Measurements from ENCODE around the gene KRTAP5-6. TPM values are rescaled to one million over a fixed set of nuclear protein-coding genes. Genes with fewer than 3 reads are reported as not detected.

Gene KRTAP5-6
- total RNA-seq, 1 experiment from 2014 or later: not detected

DNA sequence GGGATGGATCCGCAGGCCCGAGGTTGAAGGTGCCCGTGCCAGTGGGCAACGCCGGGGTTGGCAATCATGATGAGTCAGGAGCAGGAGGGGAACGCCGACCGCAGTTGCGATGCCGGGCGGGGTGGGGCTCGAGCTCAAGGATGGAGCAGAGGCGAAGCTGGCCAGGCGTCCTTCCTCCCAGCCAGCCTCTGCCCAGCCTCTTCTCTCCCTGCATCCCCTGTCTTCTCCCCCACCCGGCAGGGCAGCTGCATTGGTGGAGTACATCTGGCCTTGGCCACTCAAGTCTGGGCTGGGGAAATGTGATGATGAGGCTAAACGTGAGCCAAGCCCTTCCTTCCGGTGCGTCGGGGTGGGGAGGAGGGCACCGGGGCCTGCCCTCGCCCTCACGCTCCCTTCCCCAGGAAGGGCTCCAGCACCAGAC lies 49.5 kb downstream of the KRTAP5-6 start:
- no peak overlapping the region for H2AFZ ChIP-seq (ENCODE audit: low read depth, low read length, poor library complexity, severe bottlenecking)
- ChIA-PET CTCF (interaction anchor here (1.6 kb wide), 1 partner anchor 52 kb away, joined by 4 read pairs; no protein-coding TSS in a partner anchor), POLR2A (no interaction called here), RAD21 (ENCODE audit: low non-redundant PET in 1 of 2, low total read pairs in 2 of 2, uncharacterized antibody in 2 of 2, unreplicated experiment in 2 of 2) (no interaction called here)
- ATAC-seq (no peak), DNase-seq (ENCODE audit: low read depth, low spot score) (no peak)
- no peaks in the 10 kb centered on the region for H3K9me3 ChIP-seq (ENCODE audit: control insufficient read depth in 1 of 2, insufficient read depth in 1 of 2, low read depth in 1 of 2, low read length in 2 of 2)
- H4K20me1 ChIP-seq (ENCODE audit: insufficient read depth): no peaks in the 10 kb centered on the region
- no peaks in the 10 kb centered on the region for H3K9me2 ChIP-seq (ENCODE audit: insufficient read depth)
- no peak overlapping the region for H3K4me3 ChIP-seq (replicated peaks in 1 of 2; ENCODE audit: low read depth in 1 of 2, low read length in 2 of 2)
- H3K4me1 ChIP-seq (ENCODE audit: control insufficient read depth in 1 of 2, insufficient read depth in 2 of 2, low read length in 2 of 2): no peaks in the 10 kb centered on the region
- no peak overlapping the region for H3K27ac ChIP-seq (ENCODE audit: low read depth, low read length)
- TF ChIP-seq SRF (IDR thresholded peaks at IDR 0.05; ENCODE audit: low read depth) (no peak), CEBPB (IDR thresholded peaks at IDR 0.05; ENCODE audit: low read depth) (no peak), RAD21 (IDR thresholded peaks at IDR 0.05; ENCODE audit: low read depth) (no peak), YY1 (IDR thresholded peaks at IDR 0.05; ENCODE audit: extremely low read depth, insufficient replicate concordance, low read depth, low read length) (no peak), ZFX (IDR thresholded peaks at IDR 0.05) (no peak), ZNF274 (IDR thresholded peaks at IDR 0.05; ENCODE audit: low read depth, low read length) (no peak)
- TF ChIP-seq, protein P1, sequence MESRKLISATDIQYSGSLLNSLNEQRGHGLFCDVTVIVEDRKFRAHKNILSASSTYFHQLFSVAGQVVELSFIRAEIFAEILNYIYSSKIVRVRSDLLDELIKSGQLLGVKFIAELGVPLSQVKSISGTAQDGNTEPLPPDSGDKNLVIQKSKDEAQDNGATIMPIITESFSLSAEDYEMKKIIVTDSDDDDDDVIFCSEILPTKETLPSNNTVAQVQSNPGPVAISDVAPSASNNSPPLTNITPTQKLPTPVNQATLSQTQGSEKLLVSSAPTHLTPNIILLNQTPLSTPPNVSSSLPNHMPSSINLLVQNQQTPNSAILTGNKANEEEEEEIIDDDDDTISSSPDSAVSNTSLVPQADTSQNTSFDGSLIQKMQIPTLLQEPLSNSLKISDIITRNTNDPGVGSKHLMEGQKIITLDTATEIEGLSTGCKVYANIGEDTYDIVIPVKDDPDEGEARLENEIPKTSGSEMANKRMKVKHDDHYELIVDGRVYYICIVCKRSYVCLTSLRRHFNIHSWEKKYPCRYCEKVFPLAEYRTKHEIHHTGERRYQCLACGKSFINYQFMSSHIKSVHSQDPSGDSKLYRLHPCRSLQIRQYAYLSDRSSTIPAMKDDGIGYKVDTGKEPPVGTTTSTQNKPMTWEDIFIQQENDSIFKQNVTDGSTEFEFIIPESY (IDR thresholded peaks at IDR 0.05; ENCODE audit: extremely low read depth, insufficient replicate concordance, low read length): no peak
- TF ChIP-seq, protein P2, sequence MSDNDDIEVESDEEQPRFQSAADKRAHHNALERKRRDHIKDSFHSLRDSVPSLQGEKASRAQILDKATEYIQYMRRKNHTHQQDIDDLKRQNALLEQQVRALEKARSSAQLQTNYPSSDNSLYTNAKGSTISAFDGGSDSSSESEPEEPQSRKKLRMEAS (IDR thresholded peaks at IDR 0.05): no peak
- peaks cover 4% of the 10 kb centered on the region; the same call in 1 of the 2 replicates for H3K27me3 ChIP-seq (ENCODE audit: insufficient read depth, low read length)
- no peak overlapping the region for H3K4me2 ChIP-seq (ENCODE audit: low read length)
- H3K36me3 ChIP-seq (ENCODE audit: control insufficient read depth in 1 of 2, insufficient read depth in 2 of 2, low read length in 2 of 2): no peaks in the 10 kb centered on the region
- BruUV-seq (replicated peaks): no TSS peak
- H3K9ac ChIP-seq (ENCODE audit: low read length): no peak overlapping the region
- intact Hi-C loops (cut with micrococcal nuclease): no loop called here
- H3K79me2 ChIP-seq (ENCODE audit: insufficient read depth, low read length): no peaks in the 10 kb centered on the region
